Measurements from ENCODE around the gene APOBEC3C. TPM values are rescaled to one million over a fixed set of nuclear protein-coding genes. Genes with fewer than 3 reads are reported as not detected.

Gene APOBEC3C
- total RNA-seq, 1 experiment from 2014 or later = 12.7 TPM

- BruUV-seq (replicated peaks) = no TSS peak
- POLR2A ChIA-PET = no interaction called here
- CTCF ChIA-PET = no interaction called here
- no peaks in the 10 kb centered on the region for H3K27me3 ChIP-seq (ENCODE audit: control insufficient read depth, insufficient read depth, low read length)
- H3K4me1 ChIP-seq (ENCODE audit: control insufficient read depth, insufficient read depth, low read length) = peaks cover 3% of the 10 kb centered on the region; the same call in 1 of the 2 replicates
- H3K9me3 ChIP-seq (ENCODE audit: control insufficient read depth, insufficient read depth, low read depth, low read length) = no peaks in the 10 kb centered on the region
- intact Hi-C loops (cut with micrococcal nuclease; ENCODE audit: unreplicated experiment) (no loop called here), in situ Hi-C loops (cut with HindIII; ENCODE audit: low pct_unique_long_range_greater_than_20kb, low sequenced_read_pairs) (no loop called here)
- no peak overlapping the region for H3K27ac ChIP-seq (ENCODE audit: low read length)
- H3K36me3 ChIP-seq (ENCODE audit: control insufficient read depth, insufficient read depth, low read length) = no peaks in the 10 kb centered on the region
- ATAC-seq (no peak), DNase-seq (ENCODE audit: low read depth, low spot score) (no peak)
- TF ChIP-seq SIN3A (IDR thresholded peaks at IDR 0.05; ENCODE audit: borderline replicate concordance, insufficient read depth, low read depth, low read length) (no peak), CTCF (IDR thresholded peaks at IDR 0.05) (no peak), POLR2AphosphoS5 (IDR thresholded peaks at IDR 0.05; ENCODE audit: low read depth, low read length) (no peak), TCF7L2 (IDR thresholded peaks at IDR 0.05; ENCODE audit: low read depth, low read length) (no peak)
- TF ChIP-seq, protein P1, sequence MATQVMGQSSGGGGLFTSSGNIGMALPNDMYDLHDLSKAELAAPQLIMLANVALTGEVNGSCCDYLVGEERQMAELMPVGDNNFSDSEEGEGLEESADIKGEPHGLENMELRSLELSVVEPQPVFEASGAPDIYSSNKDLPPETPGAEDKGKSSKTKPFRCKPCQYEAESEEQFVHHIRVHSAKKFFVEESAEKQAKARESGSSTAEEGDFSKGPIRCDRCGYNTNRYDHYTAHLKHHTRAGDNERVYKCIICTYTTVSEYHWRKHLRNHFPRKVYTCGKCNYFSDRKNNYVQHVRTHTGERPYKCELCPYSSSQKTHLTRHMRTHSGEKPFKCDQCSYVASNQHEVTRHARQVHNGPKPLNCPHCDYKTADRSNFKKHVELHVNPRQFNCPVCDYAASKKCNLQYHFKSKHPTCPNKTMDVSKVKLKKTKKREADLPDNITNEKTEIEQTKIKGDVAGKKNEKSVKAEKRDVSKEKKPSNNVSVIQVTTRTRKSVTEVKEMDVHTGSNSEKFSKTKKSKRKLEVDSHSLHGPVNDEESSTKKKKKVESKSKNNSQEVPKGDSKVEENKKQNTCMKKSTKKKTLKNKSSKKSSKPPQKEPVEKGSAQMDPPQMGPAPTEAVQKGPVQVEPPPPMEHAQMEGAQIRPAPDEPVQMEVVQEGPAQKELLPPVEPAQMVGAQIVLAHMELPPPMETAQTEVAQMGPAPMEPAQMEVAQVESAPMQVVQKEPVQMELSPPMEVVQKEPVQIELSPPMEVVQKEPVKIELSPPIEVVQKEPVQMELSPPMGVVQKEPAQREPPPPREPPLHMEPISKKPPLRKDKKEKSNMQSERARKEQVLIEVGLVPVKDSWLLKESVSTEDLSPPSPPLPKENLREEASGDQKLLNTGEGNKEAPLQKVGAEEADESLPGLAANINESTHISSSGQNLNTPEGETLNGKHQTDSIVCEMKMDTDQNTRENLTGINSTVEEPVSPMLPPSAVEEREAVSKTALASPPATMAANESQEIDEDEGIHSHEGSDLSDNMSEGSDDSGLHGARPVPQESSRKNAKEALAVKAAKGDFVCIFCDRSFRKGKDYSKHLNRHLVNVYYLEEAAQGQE (IDR thresholded peaks at IDR 0.05; ENCODE audit: insufficient read depth in 1 of 2, low read depth in 2 of 2, low read length in 1 of 2) = no peak
- no peak overlapping the region for H3K4me3 ChIP-seq (ENCODE audit: low read depth in 2 of 2, low read length in 2 of 2)
Observed at GRCh38 chr22:39024519-39025308, 10.7 kb downstream of the APOBEC3C start.

GRCh38 chr22:39026509-39027150 is 12.6 kb downstream of the APOBEC3C start:
- intact Hi-C loops (cut with micrococcal nuclease; ENCODE audit: unreplicated experiment) (no loop called here), in situ Hi-C loops (cut with HindIII; ENCODE audit: low pct_unique_long_range_greater_than_20kb, low sequenced_read_pairs) (no loop called here)
- ATAC-seq = no peak
- no TSS peak for BruUV-seq (replicated peaks)
- H3K4me3 ChIP-seq (ENCODE audit: low read depth in 2 of 2, low read length in 2 of 2) = no peak overlapping the region
- POLR2A ChIA-PET = no interaction called here
- TF ChIP-seq POLR2AphosphoS5 (IDR thresholded peaks at IDR 0.05; ENCODE audit: low read depth, low read length) = no peak
- TF ChIP-seq SIN3A (IDR thresholded peaks at IDR 0.05; ENCODE audit: borderline replicate concordance, insufficient read depth, low read depth, low read length) = no peak
- no peak for TF ChIP-seq TCF7L2 (IDR thresholded peaks at IDR 0.05; ENCODE audit: low read depth, low read length)
- TF ChIP-seq, protein P1 (IDR thresholded peaks at IDR 0.05; ENCODE audit: insufficient read depth in 1 of 2, low read depth in 2 of 2, low read length in 1 of 2) = no peak
- no peak for TF ChIP-seq CTCF (IDR thresholded peaks at IDR 0.05)
- H3K27me3 ChIP-seq (ENCODE audit: control insufficient read depth, insufficient read depth, low read length) = no peaks in the 10 kb centered on the region
- CTCF ChIA-PET = no interaction called here
- H3K4me1 ChIP-seq (ENCODE audit: control insufficient read depth, insufficient read depth, low read length) = peaks cover 3% of the 10 kb centered on the region; the same call in 1 of the 2 replicates
- H3K27ac ChIP-seq (ENCODE audit: low read length) = no peak overlapping the region
- H3K36me3 ChIP-seq (ENCODE audit: control insufficient read depth, insufficient read depth, low read length) = no peaks in the 10 kb centered on the region
- no peak for DNase-seq (ENCODE audit: low read depth, low spot score)
- no peaks in the 10 kb centered on the region for H3K9me3 ChIP-seq (ENCODE audit: control insufficient read depth, insufficient read depth, low read depth, low read length)
